HFF-Myc (cell line): Measurements from ENCODE around the gene CHADL.
"Not testable (repeated sequence)": the region's sequence is repeated elsewhere in the genome, so short reads cannot be mapped to it uniquely, and the experiment has no call there.

ENCODE experiments used
- DNase-seq: peaks from one replicate; pipeline ENCODE4 v3.0.0-alpha.2; 2011; ENCODE audit warnings: low read depth; ENCODE audit errors: extremely low read depth
- H3K4me3 ChIP-seq: replicated peaks from 2 replicates; pipeline ENCODE4 v1.5.1; 2011; ENCODE audit warnings: low read depth, mild to moderate bottlenecking, control low read depth, low read length
- TF ChIP-seq, protein P1 (sequence below): IDR thresholded peaks from 2 replicates; pipeline ENCODE4 v1.5.1; 2012; ENCODE audit warnings: mild to moderate bottlenecking, low read depth, low read length, control low read depth; ENCODE audit errors: missing control alignments

Gene CHADL

GRCh38 chr22:41193829-41194228 lies 46.9 kb downstream of the CHADL start:
- no peak for DNase-seq
- no peak overlapping the region for H3K4me3 ChIP-seq
- TF ChIP-seq, protein P1, sequence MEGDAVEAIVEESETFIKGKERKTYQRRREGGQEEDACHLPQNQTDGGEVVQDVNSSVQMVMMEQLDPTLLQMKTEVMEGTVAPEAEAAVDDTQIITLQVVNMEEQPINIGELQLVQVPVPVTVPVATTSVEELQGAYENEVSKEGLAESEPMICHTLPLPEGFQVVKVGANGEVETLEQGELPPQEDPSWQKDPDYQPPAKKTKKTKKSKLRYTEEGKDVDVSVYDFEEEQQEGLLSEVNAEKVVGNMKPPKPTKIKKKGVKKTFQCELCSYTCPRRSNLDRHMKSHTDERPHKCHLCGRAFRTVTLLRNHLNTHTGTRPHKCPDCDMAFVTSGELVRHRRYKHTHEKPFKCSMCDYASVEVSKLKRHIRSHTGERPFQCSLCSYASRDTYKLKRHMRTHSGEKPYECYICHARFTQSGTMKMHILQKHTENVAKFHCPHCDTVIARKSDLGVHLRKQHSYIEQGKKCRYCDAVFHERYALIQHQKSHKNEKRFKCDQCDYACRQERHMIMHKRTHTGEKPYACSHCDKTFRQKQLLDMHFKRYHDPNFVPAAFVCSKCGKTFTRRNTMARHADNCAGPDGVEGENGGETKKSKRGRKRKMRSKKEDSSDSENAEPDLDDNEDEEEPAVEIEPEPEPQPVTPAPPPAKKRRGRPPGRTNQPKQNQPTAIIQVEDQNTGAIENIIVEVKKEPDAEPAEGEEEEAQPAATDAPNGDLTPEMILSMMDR, result no peak

DNA sequence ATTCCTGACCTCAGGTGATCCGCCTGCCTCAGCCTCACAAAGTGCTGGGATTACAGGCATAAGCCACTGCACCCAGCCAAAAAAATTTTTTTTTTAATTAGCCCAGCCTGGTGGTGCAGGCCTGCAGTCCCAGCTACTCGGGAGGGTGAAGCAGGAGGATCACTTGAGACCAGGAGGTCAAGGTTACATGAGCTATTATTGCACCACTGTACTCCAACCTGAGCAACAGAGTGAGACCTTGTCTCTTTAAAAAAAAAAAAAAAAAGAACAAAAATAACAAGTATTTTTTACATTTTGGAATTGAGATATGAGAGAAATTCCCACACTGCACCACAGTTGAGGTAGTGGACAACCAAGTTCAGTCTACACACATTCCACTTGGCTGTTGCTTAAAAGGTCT lies 49.3 kb downstream of the CHADL start:
- H3K4me3 ChIP-seq, result no peak overlapping the region
- TF ChIP-seq, protein P1, result no peak
- no peak for DNase-seq

DNA sequence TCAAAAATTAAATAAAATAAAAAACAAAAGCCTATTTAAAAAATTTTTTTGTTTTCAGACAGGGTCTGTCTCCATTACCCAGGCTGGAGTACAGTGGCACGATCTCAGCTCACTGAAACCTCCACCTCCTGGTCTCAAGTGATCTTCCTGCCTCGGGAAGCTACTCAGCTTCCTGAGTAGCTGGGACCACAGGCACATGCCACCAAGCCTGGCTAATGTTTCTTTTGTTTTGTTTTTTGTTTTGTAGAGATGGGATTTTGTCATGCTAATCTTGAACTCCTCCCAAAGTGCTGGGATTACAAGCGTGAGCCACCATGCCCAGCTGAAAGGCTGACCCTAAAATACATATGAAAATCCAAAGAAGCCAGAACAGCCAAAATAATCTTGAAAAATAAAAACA lies 56.1 kb downstream of the CHADL start:
- H3K4me3 ChIP-seq, result no peak overlapping the region
- TF ChIP-seq, protein P1, result no peak
- no peak for DNase-seq

DNA sequence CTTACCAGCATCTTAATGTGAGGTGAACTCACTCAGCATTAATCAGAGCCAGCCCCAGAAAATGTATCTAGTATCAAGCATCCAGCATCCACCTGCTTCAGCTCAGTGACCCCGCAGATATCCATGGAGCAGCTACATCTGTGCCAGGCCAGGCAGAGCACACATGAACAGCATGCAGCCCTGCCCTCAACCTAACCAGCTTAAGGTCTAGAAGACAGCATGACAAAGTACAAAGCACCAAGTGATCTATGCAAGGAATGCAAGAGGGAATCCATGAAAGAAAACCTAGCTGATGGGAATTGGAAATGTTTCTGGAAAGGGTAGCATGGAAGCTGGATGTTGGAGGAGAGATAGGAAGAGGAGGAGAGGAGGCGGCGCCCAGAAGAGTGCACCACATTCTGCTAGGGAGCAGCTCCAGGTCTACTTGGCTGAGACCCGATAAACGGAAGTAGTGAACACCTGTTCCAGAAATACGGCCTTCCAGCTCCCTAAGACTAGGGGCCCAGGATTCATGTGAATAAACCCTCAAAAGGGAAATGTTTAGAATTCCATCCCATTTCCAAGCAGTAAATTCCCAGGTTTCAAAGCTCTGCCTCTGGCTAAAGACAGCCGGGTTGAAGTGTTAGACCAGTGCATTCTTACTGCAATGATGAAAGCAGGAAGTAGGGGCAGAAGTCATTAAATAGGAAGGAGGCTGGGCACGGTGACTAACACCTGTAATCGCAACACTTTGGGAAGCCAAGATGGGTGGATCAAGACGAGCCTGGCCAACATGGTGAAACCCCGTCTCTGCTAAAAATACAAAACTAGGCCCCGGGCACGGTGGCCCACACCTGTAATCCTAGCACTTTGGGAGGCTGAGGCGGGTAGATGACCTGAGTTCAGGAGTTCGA lies 59.1 kb downstream of the CHADL start:
- DNase-seq, result no peak
- TF ChIP-seq, protein P1, result no peak
- H3K4me3 ChIP-seq, result no peak overlapping the region

- no peak for DNase-seq
- no peak overlapping the region for H3K4me3 ChIP-seq
- TF ChIP-seq, protein P1, result no peak
These were observed 59.8 kb downstream of the CHADL start for GRCh38 chr22:41180926-41181325.

- not testable (repeated sequence) for DNase-seq, H3K4me3 ChIP-seq
These were observed 60.4 kb downstream of the CHADL start for GRCh38 chr22:41180362-41180761.
